ENCODE results near the gene CYP2W1. TPM values are rescaled to one million over a fixed set of nuclear protein-coding genes. Genes with fewer than 3 reads are reported as not detected.

CYP2W1 gene
- total RNA-seq, 3 donors from 2014 or later, result 0.47 to 2.3 (median 2.1) TPM

DNA sequence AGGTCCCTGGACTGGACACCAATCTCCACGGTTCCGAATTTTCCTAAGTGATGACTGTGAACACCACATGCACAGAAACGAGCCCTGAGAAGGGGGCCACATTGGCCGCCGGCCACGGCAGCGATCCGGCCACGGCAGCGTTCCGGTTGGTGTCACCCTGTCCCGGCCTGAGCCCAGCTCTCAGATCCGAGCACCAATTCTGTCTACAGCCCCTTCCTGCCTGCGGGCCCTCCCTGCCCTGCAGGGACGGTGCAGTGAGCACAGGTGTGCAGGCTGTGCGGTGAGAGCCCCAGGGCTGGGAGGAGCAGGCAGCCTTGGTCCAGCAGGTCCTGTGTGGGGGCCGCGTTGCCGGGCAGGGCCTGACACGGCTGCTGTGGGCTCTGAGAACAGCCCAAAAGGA, 31.7 kb downstream of the CYP2W1 start:
- no peaks in the 10 kb centered on the region for H3K36me3 ChIP-seq (ENCODE audit: low read depth)
- intact Hi-C loops (cut with DNase I, micrococcal nuclease), result no loop called here
- no peak overlapping the region for H3K4me3 ChIP-seq
- TF ChIP-seq CTCF (IDR thresholded peaks at IDR 0.05), result no peak
- H3K9me3 ChIP-seq, result no peaks in the 10 kb centered on the region
- ATAC-seq (no peak), DNase-seq (no peak)
- no peaks in the 10 kb centered on the region for H3K4me1 ChIP-seq (ENCODE audit: low read depth)

- intact Hi-C loops (cut with DNase I, micrococcal nuclease), result no loop called here
- no peak for ATAC-seq
- peak in 1 of 3 donors; percentile 51 for DNase-seq
Observed at GRCh38 chr7:1015196-1016121, 32.5 kb downstream of the CYP2W1 start.

DNA sequence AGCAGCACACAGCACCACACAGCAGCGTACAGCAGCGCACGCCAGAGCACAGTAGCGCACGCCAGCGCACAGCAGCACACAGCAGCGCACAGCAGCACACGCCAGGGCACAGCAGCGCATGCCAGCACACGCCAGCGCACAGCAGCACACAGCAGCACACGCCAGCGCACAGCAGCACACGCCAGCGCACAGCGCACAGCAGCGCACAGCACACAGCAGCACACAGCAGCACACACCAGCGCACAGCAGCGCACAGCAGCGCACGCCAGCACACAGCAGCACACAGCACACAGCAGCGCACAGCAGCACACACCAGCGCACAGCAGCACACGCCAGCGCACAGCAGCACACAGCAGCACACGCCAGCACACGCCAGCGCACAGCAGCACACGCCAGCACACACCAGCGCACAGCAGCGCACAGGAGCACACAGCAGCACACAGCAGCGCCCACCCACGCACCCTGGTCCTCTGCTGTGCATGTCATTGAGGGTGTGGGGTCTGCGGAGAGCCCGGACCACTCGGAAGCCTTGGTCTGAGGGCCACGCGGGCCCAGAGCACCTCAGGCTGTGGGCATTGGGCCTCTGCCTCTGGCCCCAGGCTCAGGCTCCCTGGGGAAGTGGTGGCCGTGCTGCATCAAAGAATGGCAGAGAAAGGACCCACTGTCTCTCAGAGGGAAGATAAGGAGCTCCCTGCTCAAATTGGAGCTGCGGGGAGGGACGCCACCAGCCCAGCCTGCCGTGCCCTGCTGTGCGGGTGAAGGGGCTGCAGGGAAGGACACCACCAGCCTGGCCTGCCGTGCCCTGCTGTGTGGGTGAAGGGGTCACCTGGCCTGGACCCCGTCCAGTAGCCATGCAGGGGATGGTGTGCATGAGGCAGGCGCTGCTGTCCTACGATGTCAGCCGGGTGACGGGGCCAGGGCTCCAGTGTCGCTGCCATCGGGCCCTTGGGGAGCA, 33.9 kb downstream of the CYP2W1 start:
- no peak for ATAC-seq
- H3K4me1 ChIP-seq (ENCODE audit: low read depth), result no peaks in the 10 kb centered on the region
- DNase-seq, result peak in 1 of 3 donors; percentile 41
- intact Hi-C loops (cut with DNase I, micrococcal nuclease), result no loop called here
- H3K36me3 ChIP-seq (ENCODE audit: low read depth), result no peaks in the 10 kb centered on the region
- no peak overlapping the region for H3K4me3 ChIP-seq
- TF ChIP-seq CTCF (IDR thresholded peaks at IDR 0.05), result no peak
- no peaks in the 10 kb centered on the region for H3K9me3 ChIP-seq

More at GRCh38 chr7:1015196-1016121, 32.5 kb downstream of the CYP2W1 start:
- TF ChIP-seq CTCF (IDR thresholded peaks at IDR 0.05), result no peak
- no peaks in the 10 kb centered on the region for H3K9me3 ChIP-seq
- H3K4me3 ChIP-seq, result no peak overlapping the region
- H3K36me3 ChIP-seq (ENCODE audit: low read depth), result no peaks in the 10 kb centered on the region
- H3K4me1 ChIP-seq (ENCODE audit: low read depth), result no peaks in the 10 kb centered on the region

DNA sequence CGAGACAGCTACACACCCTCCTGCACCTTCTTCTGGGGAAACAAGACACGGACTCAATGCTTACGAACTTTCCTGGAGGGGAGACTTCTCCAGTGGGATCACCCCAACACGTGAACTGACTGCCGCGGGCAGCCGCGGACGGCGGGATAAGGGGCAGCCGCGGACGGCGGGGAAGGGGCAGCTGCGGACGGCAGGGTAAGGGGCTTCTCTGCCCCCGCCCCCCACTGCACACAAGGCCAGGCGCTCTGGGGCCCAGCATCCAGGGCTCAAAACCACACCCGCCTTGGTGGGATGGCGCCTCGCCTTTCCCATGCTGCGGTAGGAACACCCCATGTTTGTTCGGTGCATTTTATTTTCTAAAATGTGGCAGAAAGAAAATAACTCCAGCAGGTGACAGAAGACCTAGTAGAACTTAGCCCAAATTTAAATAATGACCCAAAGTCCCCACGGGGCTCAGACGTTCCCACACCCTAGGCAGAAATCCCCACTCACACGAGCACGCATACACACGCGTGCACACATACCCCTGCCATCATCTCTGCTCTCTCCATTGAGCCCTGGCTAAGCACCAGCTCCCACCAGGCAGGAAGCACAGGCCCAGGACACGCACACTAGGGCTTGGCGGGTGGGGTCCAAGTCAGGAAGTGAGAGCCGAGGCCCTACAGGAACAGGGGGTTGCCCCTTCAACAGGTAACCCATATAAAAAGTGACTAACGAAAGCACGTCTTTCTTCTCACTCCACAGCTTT, 34.8 kb downstream of the CYP2W1 start:
- no peaks in the 10 kb centered on the region for H3K36me3 ChIP-seq (ENCODE audit: low read depth)
- intact Hi-C loops (cut with DNase I, micrococcal nuclease), result no loop called here
- H3K9me3 ChIP-seq, result no peaks in the 10 kb centered on the region

More for the DNA sequence above, 34.8 kb downstream of the CYP2W1 start:
- H3K4me3 ChIP-seq, result no peak overlapping the region
- no peak for TF ChIP-seq CTCF (IDR thresholded peaks at IDR 0.05)
- peak in 1 of 3 donors; percentile 38 for DNase-seq
- no peak for ATAC-seq
- H3K4me1 ChIP-seq (ENCODE audit: low read depth), result no peaks in the 10 kb centered on the region
